ENCODE results near the gene FXR1.

DNA sequence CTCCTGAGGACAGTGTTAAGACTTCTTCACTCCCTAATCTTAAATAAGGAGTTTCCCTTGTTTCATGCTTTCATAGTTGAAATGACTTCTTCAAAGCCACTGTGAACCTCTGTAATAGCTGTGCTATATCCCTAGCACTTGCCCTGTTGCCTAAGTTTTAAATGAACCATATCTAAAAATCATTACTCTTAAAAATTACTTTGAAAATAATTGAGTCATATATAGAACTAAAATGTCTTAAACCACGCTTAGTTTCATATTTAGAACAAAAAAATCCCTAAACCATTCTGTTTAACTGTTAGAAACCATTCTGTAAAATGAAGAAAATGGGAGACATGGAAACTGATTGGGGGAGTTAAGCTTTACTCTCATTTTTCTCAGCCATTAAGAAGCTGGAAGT is 47.2 kb downstream of the FXR1 start:
- no peak for TF ChIP-seq ARNT (IDR thresholded peaks at IDR 0.05)
- no peak for TF ChIP-seq SP1 (IDR thresholded peaks at IDR 0.05)
- no peak for TF ChIP-seq ELF4 (IDR thresholded peaks at IDR 0.05)
- TF ChIP-seq HDGF (IDR thresholded peaks at IDR 0.05; ENCODE audit: borderline replicate concordance) = no peak
- no peak for TF ChIP-seq TARDBP (IDR thresholded peaks at IDR 0.05)
- no peak for TF ChIP-seq SUZ12 (IDR thresholded peaks at IDR 0.05)
- TF ChIP-seq LEF1 (IDR thresholded peaks at IDR 0.05; ENCODE audit: borderline replicate concordance) = no peak
